PFSK-1 (cell line): Measurements from ENCODE around the gene C6orf132.

Experiments used
- FOXP2 ChIP-seq: optimal IDR thresholded peaks from 2 replicates; pipeline ENCODE3; 2011; ENCODE audit warnings: borderline replicate concordance, control low read depth, inconsistent platforms; ENCODE audit not compliant: insufficient read depth; ENCODE audit errors: extremely low read length, extremely low read depth
- POLR2AphosphoS5 ChIP-seq: IDR thresholded peaks from 2 replicates; pipeline ENCODE4 v1.6.1; 2012; ENCODE audit warnings: low read depth, mild to moderate bottlenecking, control low read depth, low read length, moderate library complexity
- SIN3A ChIP-seq: IDR thresholded peaks from 2 replicates; pipeline ENCODE4 v1.6.1; 2012; ENCODE audit warnings: mild to moderate bottlenecking, low read length, moderate library complexity, borderline replicate concordance; ENCODE audit not compliant: insufficient read depth
- TAF1 ChIP-seq: IDR thresholded peaks from 2 replicates; pipeline ENCODE4 v1.6.1; 2012; ENCODE audit warnings: low read length, control low read depth, borderline replicate concordance; ENCODE audit not compliant: insufficient read depth
- TF ChIP-seq, protein P1 (sequence below), 2 experiments: IDR thresholded peaks; 2 replicates each; pipeline versions ENCODE4 v1.6.1 to v1.8.0; 2011 to 2012; ENCODE audit warnings: low read depth in 2 of 2, low read length in 2 of 2, control low read depth in 1 of 2, inconsistent platforms in 1 of 2, mild to moderate bottlenecking in 1 of 2, moderate library complexity in 1 of 2; ENCODE audit not compliant: insufficient read depth in 1 of 2

The C6orf132 gene

DNA sequence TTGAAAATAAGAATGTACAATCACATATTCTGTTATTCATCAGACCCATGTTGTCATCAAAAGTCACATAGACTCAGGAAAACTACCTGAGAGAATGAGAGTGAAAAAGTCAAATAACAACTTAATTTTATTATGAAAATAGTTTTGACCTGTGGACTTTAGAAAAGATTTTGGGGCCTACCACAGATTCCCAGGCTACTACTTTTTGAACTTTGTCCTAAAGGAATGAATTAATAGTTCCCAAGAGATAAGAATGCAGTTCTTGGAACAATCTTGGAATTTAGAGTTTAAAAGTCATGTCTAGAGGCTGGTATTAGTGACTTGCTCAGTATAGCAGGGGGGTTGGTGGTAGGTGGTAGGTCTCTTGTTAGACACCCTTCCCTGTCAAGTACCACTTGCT lies 88.8 kb downstream of the C6orf132 start:
- TF ChIP-seq POLR2AphosphoS5 (no peak), TAF1 (no peak), FOXP2 (no peak), SIN3A (no peak)
- TF ChIP-seq, protein P1, sequence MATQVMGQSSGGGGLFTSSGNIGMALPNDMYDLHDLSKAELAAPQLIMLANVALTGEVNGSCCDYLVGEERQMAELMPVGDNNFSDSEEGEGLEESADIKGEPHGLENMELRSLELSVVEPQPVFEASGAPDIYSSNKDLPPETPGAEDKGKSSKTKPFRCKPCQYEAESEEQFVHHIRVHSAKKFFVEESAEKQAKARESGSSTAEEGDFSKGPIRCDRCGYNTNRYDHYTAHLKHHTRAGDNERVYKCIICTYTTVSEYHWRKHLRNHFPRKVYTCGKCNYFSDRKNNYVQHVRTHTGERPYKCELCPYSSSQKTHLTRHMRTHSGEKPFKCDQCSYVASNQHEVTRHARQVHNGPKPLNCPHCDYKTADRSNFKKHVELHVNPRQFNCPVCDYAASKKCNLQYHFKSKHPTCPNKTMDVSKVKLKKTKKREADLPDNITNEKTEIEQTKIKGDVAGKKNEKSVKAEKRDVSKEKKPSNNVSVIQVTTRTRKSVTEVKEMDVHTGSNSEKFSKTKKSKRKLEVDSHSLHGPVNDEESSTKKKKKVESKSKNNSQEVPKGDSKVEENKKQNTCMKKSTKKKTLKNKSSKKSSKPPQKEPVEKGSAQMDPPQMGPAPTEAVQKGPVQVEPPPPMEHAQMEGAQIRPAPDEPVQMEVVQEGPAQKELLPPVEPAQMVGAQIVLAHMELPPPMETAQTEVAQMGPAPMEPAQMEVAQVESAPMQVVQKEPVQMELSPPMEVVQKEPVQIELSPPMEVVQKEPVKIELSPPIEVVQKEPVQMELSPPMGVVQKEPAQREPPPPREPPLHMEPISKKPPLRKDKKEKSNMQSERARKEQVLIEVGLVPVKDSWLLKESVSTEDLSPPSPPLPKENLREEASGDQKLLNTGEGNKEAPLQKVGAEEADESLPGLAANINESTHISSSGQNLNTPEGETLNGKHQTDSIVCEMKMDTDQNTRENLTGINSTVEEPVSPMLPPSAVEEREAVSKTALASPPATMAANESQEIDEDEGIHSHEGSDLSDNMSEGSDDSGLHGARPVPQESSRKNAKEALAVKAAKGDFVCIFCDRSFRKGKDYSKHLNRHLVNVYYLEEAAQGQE (IDR thresholded peaks at IDR 0.05; ENCODE audit: insufficient read depth in 1 of 2, low read depth in 2 of 2, low read length in 2 of 2), result no peak

GRCh38 chr6:42051268-42051653 lies 91.2 kb downstream of the C6orf132 start:
- no peak for TF ChIP-seq SIN3A
- TF ChIP-seq, protein P1 (IDR thresholded peaks at IDR 0.05; ENCODE audit: insufficient read depth in 1 of 2, low read depth in 2 of 2, low read length in 2 of 2), result no peak
- no peak for TF ChIP-seq TAF1
- no peak for TF ChIP-seq FOXP2
- TF ChIP-seq POLR2AphosphoS5, result no peak
